ENCODE data around the gene C10orf120. TPM values are rescaled to one million over a fixed set of nuclear protein-coding genes. Genes with fewer than 3 reads are reported as not detected.

Gene C10orf120
- total and polyA plus RNA-seq, 2 experiments from 2014 or later: not detected

- TF ChIP-seq EZH2phosphoT487 (IDR thresholded peaks at IDR 0.05; ENCODE audit: insufficient read depth, low read depth) (no peak), EZH2 (IDR thresholded peaks at IDR 0.05; ENCODE audit: insufficient read depth, poor library complexity, severe bottlenecking) (no peak)
- Histone ChIP-seq H3K9me3 (ENCODE audit: low read depth) (no peaks in the 10 kb centered on the region), H3K27me3 (replicated peaks; ENCODE audit: insufficient read depth) (peaks cover 24% of the 10 kb centered on the region), H3F3A (ENCODE audit: insufficient read depth) (no peaks in the 10 kb centered on the region), H2AFZ (no peak overlapping the region), H3K4me3 (no peak overlapping the region), H3K4me2 (ENCODE audit: unreplicated experiment) (no peak overlapping the region), H3K4me1 (ENCODE audit: insufficient read depth) (no peaks in the 10 kb centered on the region), H3K79me2 (ENCODE audit: insufficient read depth) (no peaks in the 10 kb centered on the region), H3K9ac (no peak overlapping the region), H3K36me3 (ENCODE audit: low read depth) (no peaks in the 10 kb centered on the region), H3K9me2 (ENCODE audit: insufficient read depth) (no peaks in the 10 kb centered on the region), H4K20me1 (ENCODE audit: insufficient read depth) (no peaks in the 10 kb centered on the region), H3K27ac (no peak overlapping the region)
- in situ Hi-C loops (cut with MboI): no loop called here
- WGBS, 2 experiments (ENCODE audit: low coverage in 1 of 2, low lambda C conversion rate in 2 of 2, missing lambda C conversion rate in 2 of 2): 22 to 40% methylated on average over 1 of the region's 1 CpG
- no peak for DNase-seq
These were observed 10.9 kb upstream of the C10orf120 start for GRCh38 chr10:122710576-122710975.

GRCh38 chr10:122709971-122710370, 10.3 kb upstream of the C10orf120 start:
- Histone ChIP-seq H3K36me3 (ENCODE audit: low read depth) (no peaks in the 10 kb centered on the region), H3K27me3 (replicated peaks; ENCODE audit: insufficient read depth) (peaks cover 21% of the 10 kb centered on the region), H3K4me1 (ENCODE audit: insufficient read depth) (no peaks in the 10 kb centered on the region), H4K20me1 (ENCODE audit: insufficient read depth) (no peaks in the 10 kb centered on the region), H2AFZ (no peak overlapping the region), H3K79me2 (ENCODE audit: insufficient read depth) (no peaks in the 10 kb centered on the region), H3K9me2 (ENCODE audit: insufficient read depth) (no peaks in the 10 kb centered on the region), H3K9me3 (ENCODE audit: low read depth) (no peaks in the 10 kb centered on the region), H3K4me2 (ENCODE audit: unreplicated experiment) (no peak overlapping the region), H3K27ac (no peak overlapping the region), H3K4me3 (no peak overlapping the region), H3K9ac (no peak overlapping the region), H3F3A (ENCODE audit: insufficient read depth) (no peaks in the 10 kb centered on the region)
- DNase-seq: no peak
- in situ Hi-C loops (cut with MboI): no loop called here
- TF ChIP-seq EZH2 (IDR thresholded peaks at IDR 0.05; ENCODE audit: insufficient read depth, poor library complexity, severe bottlenecking): no peak
- no peak for TF ChIP-seq EZH2phosphoT487 (IDR thresholded peaks at IDR 0.05; ENCODE audit: insufficient read depth, low read depth)
- 28 to 30% methylated on average over 4 of the region's 4 CpGs for WGBS, 2 experiments (ENCODE audit: low coverage in 1 of 2, low lambda C conversion rate in 2 of 2, missing lambda C conversion rate in 2 of 2)

GRCh38 chr10:122707535-122707934, 7.9 kb upstream of the C10orf120 start:
- no peaks in the 10 kb centered on the region for H3K9me3 ChIP-seq (ENCODE audit: low read depth)
- H3K4me3 ChIP-seq: no peak overlapping the region
- no peak overlapping the region for H2AFZ ChIP-seq
- H3K27me3 ChIP-seq (replicated peaks; ENCODE audit: insufficient read depth): peaks cover 7% of the 10 kb centered on the region; the same call in 1 of the 2 replicates
- in situ Hi-C loops (cut with MboI): no loop called here
- TF ChIP-seq EZH2phosphoT487 (IDR thresholded peaks at IDR 0.05; ENCODE audit: insufficient read depth, low read depth) (no peak), EZH2 (IDR thresholded peaks at IDR 0.05; ENCODE audit: insufficient read depth, poor library complexity, severe bottlenecking) (no peak)
- no peaks in the 10 kb centered on the region for H4K20me1 ChIP-seq (ENCODE audit: insufficient read depth)
- no peak overlapping the region for H3K4me2 ChIP-seq (ENCODE audit: unreplicated experiment)
- no peaks in the 10 kb centered on the region for H3K79me2 ChIP-seq (ENCODE audit: insufficient read depth)
- H3F3A ChIP-seq (ENCODE audit: insufficient read depth): no peaks in the 10 kb centered on the region
- no peak overlapping the region for H3K9ac ChIP-seq
- H3K9me2 ChIP-seq (ENCODE audit: insufficient read depth): no peaks in the 10 kb centered on the region
- DNase-seq: peak; percentile 8
- no peaks in the 10 kb centered on the region for H3K4me1 ChIP-seq (ENCODE audit: insufficient read depth)
- H3K27ac ChIP-seq: no peak overlapping the region
- 44 to 45% methylated on average over 9 of the region's 9 CpGs for WGBS, 2 experiments (ENCODE audit: low coverage in 1 of 2, low lambda C conversion rate in 2 of 2, missing lambda C conversion rate in 2 of 2)
- H3K36me3 ChIP-seq (ENCODE audit: low read depth): no peaks in the 10 kb centered on the region

- no peaks in the 10 kb centered on the region for H3F3A ChIP-seq (ENCODE audit: insufficient read depth)
- H3K79me2 ChIP-seq (ENCODE audit: insufficient read depth): no peaks in the 10 kb centered on the region
- in situ Hi-C loops (cut with MboI): no loop called here
- no peak for DNase-seq
- H3K4me3 ChIP-seq: no peak overlapping the region
- no peaks in the 10 kb centered on the region for H3K36me3 ChIP-seq (ENCODE audit: low read depth)
- no peaks in the 10 kb centered on the region for H3K9me3 ChIP-seq (ENCODE audit: low read depth)
- no peak overlapping the region for H3K27ac ChIP-seq
- peaks cover 7% of the 10 kb centered on the region; the same call in 1 of the 2 replicates for H3K27me3 ChIP-seq (replicated peaks; ENCODE audit: insufficient read depth)
- TF ChIP-seq EZH2phosphoT487 (IDR thresholded peaks at IDR 0.05; ENCODE audit: insufficient read depth, low read depth) (no peak), EZH2 (IDR thresholded peaks at IDR 0.05; ENCODE audit: insufficient read depth, poor library complexity, severe bottlenecking) (no peak)
- H4K20me1 ChIP-seq (ENCODE audit: insufficient read depth): no peaks in the 10 kb centered on the region
- no peak overlapping the region for H3K4me2 ChIP-seq (ENCODE audit: unreplicated experiment)
- H3K9ac ChIP-seq: no peak overlapping the region
- H3K9me2 ChIP-seq (ENCODE audit: insufficient read depth): no peaks in the 10 kb centered on the region
- H2AFZ ChIP-seq: no peak overlapping the region
- no peaks in the 10 kb centered on the region for H3K4me1 ChIP-seq (ENCODE audit: insufficient read depth)
- WGBS, 2 experiments (ENCODE audit: low coverage in 1 of 2, low lambda C conversion rate in 2 of 2, missing lambda C conversion rate in 2 of 2): 31 to 33% methylated on average over 4 of the region's 4 CpGs
These were observed 7.3 kb upstream of the C10orf120 start for GRCh38 chr10:122706947-122707346.

GRCh38 chr10:122706467-122706866, 6.8 kb upstream of the C10orf120 start:
- Histone ChIP-seq H4K20me1 (ENCODE audit: insufficient read depth) (no peaks in the 10 kb centered on the region), H3K9me3 (ENCODE audit: low read depth) (no peaks in the 10 kb centered on the region), H2AFZ (no peak overlapping the region), H3F3A (ENCODE audit: insufficient read depth) (no peaks in the 10 kb centered on the region), H3K79me2 (ENCODE audit: insufficient read depth) (no peaks in the 10 kb centered on the region), H3K36me3 (ENCODE audit: low read depth) (no peaks in the 10 kb centered on the region), H3K9me2 (ENCODE audit: insufficient read depth) (no peaks in the 10 kb centered on the region), H3K4me2 (ENCODE audit: unreplicated experiment) (no peak overlapping the region), H3K27me3 (replicated peaks; ENCODE audit: insufficient read depth) (peaks cover 7% of the 10 kb centered on the region; the same call in 1 of the 2 replicates), H3K4me1 (ENCODE audit: insufficient read depth) (no peaks in the 10 kb centered on the region), H3K27ac (no peak overlapping the region), H3K9ac (no peak overlapping the region), H3K4me3 (no peak overlapping the region)
- WGBS, 2 experiments (ENCODE audit: low coverage in 1 of 2, low lambda C conversion rate in 2 of 2, missing lambda C conversion rate in 2 of 2): 66 to 69% methylated on average over 2 of the region's 2 CpGs
- TF ChIP-seq EZH2 (IDR thresholded peaks at IDR 0.05; ENCODE audit: insufficient read depth, poor library complexity, severe bottlenecking): no peak
- no peak for TF ChIP-seq EZH2phosphoT487 (IDR thresholded peaks at IDR 0.05; ENCODE audit: insufficient read depth, low read depth)
- in situ Hi-C loops (cut with MboI): no loop called here
- no peak for DNase-seq
